ENCODE measurements around the gene TRABD2B. TPM values are rescaled to one million over a fixed set of nuclear protein-coding genes. Genes with fewer than 3 reads are reported as not detected.

Gene TRABD2B
- total and polyA plus RNA-seq, 2 donors (not counting 3 experiments of a cell fraction or from before 2014, with no cell fraction given): not detected

GRCh38 chr1:47835409-47835808, 161.8 kb downstream of the TRABD2B start:
- H3K9me1 ChIP-seq (replicated peaks; ENCODE audit: control insufficient read depth, extremely low read depth, insufficient read depth, low read length): no peaks in the 10 kb centered on the region
- H2AFZ ChIP-seq (ENCODE audit: low read depth, low read length): no peak overlapping the region
- dilution Hi-C loops (cut with MboI; ENCODE audit: extremely low pct_ligation_motif_present, low sequenced_read_pairs) (no loop called here), intact Hi-C loops (cut with micrococcal nuclease) (no loop called here)
- DNase-seq (ENCODE audit: low read depth, low spot score) (no peak), FAIRE-seq (no peak)
- H3K9ac ChIP-seq (replicated peaks; ENCODE audit: extremely low read depth, insufficient read depth, low read length): no peak overlapping the region
- H3K27me3 ChIP-seq (ENCODE audit: control insufficient read depth in 2 of 2, insufficient read depth in 2 of 2, low read length in 2 of 2): no peaks in the 10 kb centered on the region
- no TSS peak for BruUV-seq (replicated peaks)
- H3K4me2 ChIP-seq (ENCODE audit: insufficient read depth, low read length): no peak overlapping the region
- H3K4me1 ChIP-seq (ENCODE audit: control insufficient read depth, extremely low read depth, insufficient read depth, low read length): no peaks in the 10 kb centered on the region
- H3K27ac ChIP-seq (ENCODE audit: insufficient read depth, low read depth, low read length): no peak overlapping the region
- H3K36me3 ChIP-seq (ENCODE audit: control insufficient read depth in 2 of 2, extremely low read depth in 1 of 2, insufficient read depth in 2 of 2, low read length in 2 of 2): no peaks in the 10 kb centered on the region
- TF ChIP-seq, protein P1, sequence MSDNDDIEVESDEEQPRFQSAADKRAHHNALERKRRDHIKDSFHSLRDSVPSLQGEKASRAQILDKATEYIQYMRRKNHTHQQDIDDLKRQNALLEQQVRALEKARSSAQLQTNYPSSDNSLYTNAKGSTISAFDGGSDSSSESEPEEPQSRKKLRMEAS (IDR thresholded peaks at IDR 0.05; ENCODE audit: insufficient read depth, insufficient read length): no peak
- TF ChIP-seq MYC (IDR thresholded peaks at IDR 0.05; ENCODE audit: low read depth, low read length) (no peak), GATA2 (IDR thresholded peaks at IDR 0.05; ENCODE audit: insufficient read depth, insufficient read length, low read depth, low read length) (no peak), POLR2AphosphoS5 (IDR thresholded peaks at IDR 0.05; ENCODE audit: insufficient read depth, low read depth, low read length) (no peak), POLR2A (IDR thresholded peaks at IDR 0.05; ENCODE audit: low read depth, low read length) (no peak), CTCF (IDR thresholded peaks at IDR 0.05; ENCODE audit: extremely low read depth in 1 of 2, insufficient read depth in 1 of 2, low read depth in 1 of 2, low read length in 2 of 2) (no peak), JUN (IDR thresholded peaks at IDR 0.05; ENCODE audit: borderline replicate concordance, insufficient read depth, insufficient read length, low read depth) (no peak)
- no peaks in the 10 kb centered on the region for H3K9me3 ChIP-seq (replicated peaks; ENCODE audit: control insufficient read depth, insufficient read depth, low read length)
- no peak overlapping the region for H3K4me3 ChIP-seq (replicated peaks in 1 of 3; ENCODE audit: insufficient read depth in 1 of 3, low read depth in 1 of 3, low read length in 3 of 3)
- CTCF ChIA-PET: interaction anchor here (0.9 kb wide), 1 partner anchor 162 kb away, joined by 3 read pairs; the partner anchor contains the start of gene TRABD2B
- H4K20me1 ChIP-seq (replicated peaks; ENCODE audit: control insufficient read depth, extremely low read depth, insufficient read depth, low read length): no peaks in the 10 kb centered on the region
- POLR2A ChIA-PET: no interaction called here
- H3K79me2 ChIP-seq (ENCODE audit: control insufficient read depth, insufficient read depth, low read length): no peaks in the 10 kb centered on the region
